HEK293 (cell line): ENCODE measurements around the gene AXDND1.

Experiments used
- CTCF ChIA-PET: fragments of 350-600 bp; formaldehyde crosslinking; extraction: SDS; loops from one replicate; lab custom pipeline; 2021; ENCODE audit warnings: antibody characterized with exemption; lab: Yijun Ruan, JAX
- POLR2A ChIA-PET: fragments of 300-600 bp; formaldehyde crosslinking; extraction: SDS; loops from one replicate; lab custom pipeline; 2020; ENCODE audit warnings: antibody characterized with exemption, inconsistent platforms; lab: Yijun Ruan, JAX
- H3K27ac ChIP-seq: fragments of 200-500 bp; sonication (Bioruptor generic); 2 replicates; pipeline ENCODE4 v1.5.1; 2014; ENCODE audit warnings: low read depth, low read length, control low read depth, inconsistent platforms; ENCODE audit errors: extremely low read depth
- H3K36me3 ChIP-seq, 2 experiments: fragments of 200-500 bp in 1 of 2; sonication (Bioruptor generic) in 1 of 2; 1 replicate in 1 of 2; 2 replicates in 1 of 2; pipeline ENCODE4 v1.5.1; 2014 to 2017; ENCODE audit warnings: inconsistent platforms in 2 of 2, low read length in 2 of 2; ENCODE audit not compliant: control insufficient read depth in 2 of 2, insufficient read depth in 1 of 2
- H3K4me1 ChIP-seq: fragments of 200-500 bp; sonication (Bioruptor generic); 2 replicates; pipeline ENCODE4 v1.5.1; 2014; ENCODE audit warnings: mild to moderate bottlenecking, low read length, inconsistent platforms; ENCODE audit not compliant: control insufficient read depth, insufficient read depth
- H3K4me3 ChIP-seq: 2 replicates; pipeline ENCODE4 v1.5.1; 2011; ENCODE audit warnings: low read depth, mild to moderate bottlenecking, control low read depth, low read length, moderate library complexity
- H3K9me3 ChIP-seq: fragments of 200-500 bp; sonication (Bioruptor generic); 2 replicates; pipeline ENCODE4 v1.5.1; 2014; ENCODE audit warnings: low read depth, low read length, inconsistent platforms; ENCODE audit not compliant: control insufficient read depth, insufficient read depth
- AEBP2 ChIP-seq: fragments of 450-650 bp; formaldehyde crosslinking; IDR thresholded peaks from 2 replicates; pipeline ENCODE4 v1.5.1; 2016; ENCODE audit warnings: missing biosample characterization, missing genetic modification characterization, borderline replicate concordance
- GFI1B ChIP-seq: fragments of 450-650 bp; formaldehyde crosslinking; IDR thresholded peaks from 2 replicates; pipeline ENCODE4 v1.5.1; 2016; ENCODE audit warnings: missing biosample characterization, missing genetic modification characterization
- IKZF3 ChIP-seq: fragments of 450-650 bp; IDR thresholded peaks from 2 replicates; pipeline ENCODE4 v1.5.0; 2018; ENCODE audit warnings: missing biosample characterization, mild to moderate bottlenecking, missing genetic modification characterization, moderate library complexity
- KLF7 ChIP-seq: fragments of 450-650 bp; formaldehyde crosslinking; IDR thresholded peaks from 2 replicates; pipeline ENCODE4 v1.5.1; 2016; ENCODE audit warnings: missing biosample characterization, missing genetic modification characterization, borderline replicate concordance
- KLF8 ChIP-seq: fragments of 450-650 bp; formaldehyde crosslinking; IDR thresholded peaks from 2 replicates; pipeline ENCODE4 v1.5.1; 2016; ENCODE audit warnings: missing biosample characterization, missing genetic modification characterization
- SCRT2 ChIP-seq: fragments of 450-650 bp; formaldehyde crosslinking; IDR thresholded peaks from 2 replicates; pipeline ENCODE4 v1.5.1; 2016; ENCODE audit warnings: missing biosample characterization, missing genetic modification characterization
- TCF7L2 ChIP-seq: IDR thresholded peaks from 2 replicates; pipeline ENCODE4 v1.6.1; 2011; ENCODE audit warnings: low read depth, mild to moderate bottlenecking, inconsistent platforms, low read length, moderate library complexity, borderline replicate concordance
- ZBTB49 ChIP-seq: fragments of 450-650 bp; formaldehyde crosslinking; IDR thresholded peaks from 2 replicates; pipeline ENCODE4 v1.5.1; 2016; ENCODE audit warnings: missing biosample characterization, missing genetic modification characterization, low read depth
- ZFHX2 ChIP-seq: fragments of 450-650 bp; formaldehyde crosslinking; conservative IDR thresholded peaks from 2 replicates; pipeline ENCODE4 v1.5.1; 2016; ENCODE audit warnings: missing biosample characterization, missing genetic modification characterization
- ZFP37 ChIP-seq: fragments of 450-650 bp; formaldehyde crosslinking; IDR thresholded peaks from 2 replicates; pipeline ENCODE4 v1.5.1; 2016; ENCODE audit warnings: missing biosample characterization, missing genetic modification characterization
- ZNF19 ChIP-seq: fragments of 450-650 bp; formaldehyde crosslinking; IDR thresholded peaks from 2 replicates; pipeline ENCODE4; 2016; ENCODE audit warnings: missing biosample characterization, missing genetic modification characterization, low read depth
- ZNF324 ChIP-seq: fragments of 450-650 bp; formaldehyde crosslinking; IDR thresholded peaks from 2 replicates; pipeline ENCODE4 v1.5.1; 2016; ENCODE audit warnings: missing biosample characterization, missing genetic modification characterization
- ZNF473 ChIP-seq: fragments of 450-650 bp; formaldehyde crosslinking; IDR thresholded peaks from 2 replicates; pipeline ENCODE4 v1.5.1; 2017; ENCODE audit warnings: missing biosample characterization, missing genetic modification characterization
- ZNF610 ChIP-seq: fragments of 450-650 bp; formaldehyde crosslinking; IDR thresholded peaks from 2 replicates; pipeline ENCODE4 v1.5.1; 2016; ENCODE audit warnings: missing biosample characterization, missing genetic modification characterization, borderline replicate concordance
- ZNF670 ChIP-seq: fragments of 450-650 bp; formaldehyde crosslinking; IDR thresholded peaks from 2 replicates; pipeline ENCODE4 v1.5.1; 2016; ENCODE audit warnings: missing biosample characterization, missing genetic modification characterization, low read depth
- ZNF704 ChIP-seq: fragments of 450-650 bp; formaldehyde crosslinking; IDR thresholded peaks from 2 replicates; pipeline ENCODE4 v1.5.1; 2016; ENCODE audit warnings: missing biosample characterization, missing genetic modification characterization
- ZNF777 ChIP-seq: fragments of 450-650 bp; formaldehyde crosslinking; IDR thresholded peaks from 2 replicates; pipeline ENCODE4 v1.5.1; 2017; ENCODE audit warnings: missing biosample characterization, missing genetic modification characterization, borderline replicate concordance
- ZNF830 ChIP-seq: fragments of 450-650 bp; IDR thresholded peaks from 2 replicates; pipeline ENCODE4 v1.5.0; 2018; ENCODE audit warnings: missing biosample characterization, missing genetic modification characterization, low read depth, mild to moderate bottlenecking, moderate library complexity
- TF ChIP-seq, protein P1 (sequence below): IDR thresholded peaks from 2 replicates; pipeline ENCODE4 v1.6.1; 2011; ENCODE audit warnings: mild to moderate bottlenecking, low read depth, low read length, borderline replicate concordance
- TF ChIP-seq, protein P2 (sequence below): fragments of 450-650 bp; formaldehyde crosslinking; IDR thresholded peaks from 2 replicates; pipeline ENCODE4 v1.5.1; 2017; ENCODE audit warnings: missing biosample characterization, missing genetic modification characterization
- TF ChIP-seq, protein P3 (sequence below): fragments of 450-650 bp; formaldehyde crosslinking; IDR thresholded peaks from 2 replicates; pipeline ENCODE4 v1.5.1; 2016; ENCODE audit warnings: missing biosample characterization, missing genetic modification characterization

Gene AXDND1

DNA sequence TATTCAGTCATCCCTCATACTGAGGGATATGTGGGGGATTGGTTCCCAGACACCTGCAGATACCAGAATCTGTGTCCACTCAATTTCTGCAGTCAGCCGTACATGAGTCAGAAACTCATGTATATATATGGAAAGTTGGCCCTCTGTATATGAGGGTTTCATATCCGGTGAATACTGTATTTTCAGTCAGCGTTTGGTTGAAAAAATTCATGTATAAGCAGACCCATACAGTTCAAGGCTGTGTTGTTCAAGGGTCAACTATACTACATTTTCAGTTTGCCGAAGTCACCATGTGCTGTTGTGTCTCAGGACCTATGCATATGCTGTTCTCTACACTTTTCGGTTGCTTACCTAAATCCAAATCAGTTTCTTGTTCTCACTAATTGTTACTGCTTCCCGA, 10.5 kb downstream of the AXDND1 start (continued):
- TF ChIP-seq ZNF777 (tag by site-specific recombination): no peak
- TF ChIP-seq, protein P1, sequence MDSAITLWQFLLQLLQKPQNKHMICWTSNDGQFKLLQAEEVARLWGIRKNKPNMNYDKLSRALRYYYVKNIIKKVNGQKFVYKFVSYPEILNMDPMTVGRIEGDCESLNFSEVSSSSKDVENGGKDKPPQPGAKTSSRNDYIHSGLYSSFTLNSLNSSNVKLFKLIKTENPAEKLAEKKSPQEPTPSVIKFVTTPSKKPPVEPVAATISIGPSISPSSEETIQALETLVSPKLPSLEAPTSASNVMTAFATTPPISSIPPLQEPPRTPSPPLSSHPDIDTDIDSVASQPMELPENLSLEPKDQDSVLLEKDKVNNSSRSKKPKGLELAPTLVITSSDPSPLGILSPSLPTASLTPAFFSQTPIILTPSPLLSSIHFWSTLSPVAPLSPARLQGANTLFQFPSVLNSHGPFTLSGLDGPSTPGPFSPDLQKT: no peak
- no peak for TF ChIP-seq KLF8
- TF ChIP-seq ZBTB49 (tag by site-specific recombination): no peak
- no peak for TF ChIP-seq ZNF830 (tag by site-specific recombination)

DNA sequence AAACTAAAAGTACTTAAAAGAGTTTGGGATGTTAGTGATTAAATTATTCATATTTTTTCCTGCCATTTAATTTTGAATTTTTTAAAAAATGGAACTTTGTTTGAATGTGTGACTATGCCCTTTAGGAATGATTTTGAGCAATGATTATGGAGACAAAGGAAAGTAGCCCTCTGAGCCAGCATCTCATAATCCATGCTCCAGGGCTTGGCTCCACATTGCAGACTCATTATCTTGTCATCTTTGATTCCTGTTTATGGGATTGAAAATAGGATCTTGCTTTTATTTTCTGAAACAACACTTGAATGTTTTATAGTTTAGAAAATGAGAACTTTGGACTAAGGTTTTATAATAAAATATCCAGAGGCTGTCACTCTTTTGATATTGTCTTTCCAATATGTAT, 14.5 kb downstream of the AXDND1 start:
- no peak for TF ChIP-seq SCRT2
- TF ChIP-seq, protein P2, sequence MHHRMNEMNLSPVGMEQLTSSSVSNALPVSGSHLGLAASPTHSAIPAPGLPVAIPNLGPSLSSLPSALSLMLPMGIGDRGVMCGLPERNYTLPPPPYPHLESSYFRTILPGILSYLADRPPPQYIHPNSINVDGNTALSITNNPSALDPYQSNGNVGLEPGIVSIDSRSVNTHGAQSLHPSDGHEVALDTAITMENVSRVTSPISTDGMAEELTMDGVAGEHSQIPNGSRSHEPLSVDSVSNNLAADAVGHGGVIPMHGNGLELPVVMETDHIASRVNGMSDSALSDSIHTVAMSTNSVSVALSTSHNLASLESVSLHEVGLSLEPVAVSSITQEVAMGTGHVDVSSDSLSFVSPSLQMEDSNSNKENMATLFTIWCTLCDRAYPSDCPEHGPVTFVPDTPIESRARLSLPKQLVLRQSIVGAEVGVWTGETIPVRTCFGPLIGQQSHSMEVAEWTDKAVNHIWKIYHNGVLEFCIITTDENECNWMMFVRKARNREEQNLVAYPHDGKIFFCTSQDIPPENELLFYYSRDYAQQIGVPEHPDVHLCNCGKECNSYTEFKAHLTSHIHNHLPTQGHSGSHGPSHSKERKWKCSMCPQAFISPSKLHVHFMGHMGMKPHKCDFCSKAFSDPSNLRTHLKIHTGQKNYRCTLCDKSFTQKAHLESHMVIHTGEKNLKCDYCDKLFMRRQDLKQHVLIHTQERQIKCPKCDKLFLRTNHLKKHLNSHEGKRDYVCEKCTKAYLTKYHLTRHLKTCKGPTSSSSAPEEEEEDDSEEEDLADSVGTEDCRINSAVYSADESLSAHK (tag by site-specific recombination): no peak
- no peak for TF ChIP-seq ZNF670 (tag by site-specific recombination)
- TF ChIP-seq GFI1B (tag by site-specific recombination): no peak
- no peak for TF ChIP-seq TCF7L2
- no peak for TF ChIP-seq ZFHX2
- TF ChIP-seq, protein P3, sequence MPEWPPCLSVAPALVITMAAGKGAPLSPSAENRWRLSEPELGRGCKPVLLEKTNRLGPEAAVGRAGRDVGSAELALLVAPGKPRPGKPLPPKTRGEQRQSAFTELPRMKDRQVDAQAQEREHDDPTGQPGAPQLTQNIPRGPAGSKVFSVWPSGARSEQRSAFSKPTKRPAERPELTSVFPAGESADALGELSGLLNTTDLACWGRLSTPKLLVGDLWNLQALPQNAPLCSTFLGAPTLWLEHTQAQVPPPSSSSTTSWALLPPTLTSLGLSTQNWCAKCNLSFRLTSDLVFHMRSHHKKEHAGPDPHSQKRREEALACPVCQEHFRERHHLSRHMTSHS (tag by site-specific recombination): no peak
- TF ChIP-seq ZNF473 (tag by site-specific recombination): no peak
- no peak for TF ChIP-seq ZFP37 (tag by site-specific recombination)
- TF ChIP-seq, protein P1: no peak
- no peak for TF ChIP-seq IKZF3 (tag by site-specific recombination)
- no peak for TF ChIP-seq ZNF610 (tag by site-specific recombination)
- no peak for TF ChIP-seq ZNF324
- no peak for TF ChIP-seq AEBP2
- TF ChIP-seq KLF7: no peak
- TF ChIP-seq ZNF19 (tag by site-specific recombination): no peak
- TF ChIP-seq ZNF704 (tag by site-specific recombination): no peak
- ChIA-PET POLR2A (no interaction called here), CTCF (no interaction called here)
- no peak overlapping the region for H3K4me3 ChIP-seq
- no peak overlapping the region for H3K27ac ChIP-seq
- H3K4me1 ChIP-seq: no peaks in the 10 kb centered on the region
- no peaks in the 10 kb centered on the region for H3K36me3 ChIP-seq
- no peaks in the 10 kb centered on the region for H3K9me3 ChIP-seq
